HG03521 (cell line): ENCODE results near the gene BRIP1.
A peak's percentile ranks its signal among the peaks of the same experiment; 100 is the strongest.

ENCODE experiments used
- ATAC-seq: cut with Tn5 transposase; IDR thresholded peaks from one replicate; pipeline ENCODE4 v1.9.1; 2021; ENCODE audit warnings: mild to moderate bottlenecking, moderate library complexity; ENCODE audit not compliant: unreplicated experiment

BRIP1 gene

DNA sequence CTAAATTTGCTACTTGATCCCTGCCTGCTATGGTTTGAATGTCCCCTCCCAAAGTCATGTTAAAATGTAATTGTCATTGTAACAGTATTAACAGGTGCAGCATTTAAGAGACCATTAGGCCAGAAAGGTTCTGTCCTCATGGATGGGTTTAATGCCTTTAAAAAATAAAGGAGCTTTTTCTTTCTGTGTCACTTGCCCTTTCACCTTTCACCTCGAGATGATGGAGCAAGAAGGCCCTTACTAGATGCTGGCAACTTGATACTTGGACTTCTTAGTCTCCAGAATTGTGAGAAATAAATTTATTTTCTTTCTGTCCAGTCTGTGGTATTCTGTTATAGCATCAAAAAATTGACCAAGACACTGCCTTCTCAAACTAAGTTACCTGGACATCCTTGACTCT lies 98.5 kb downstream of the BRIP1 start:
- ATAC-seq = no peak

DNA sequence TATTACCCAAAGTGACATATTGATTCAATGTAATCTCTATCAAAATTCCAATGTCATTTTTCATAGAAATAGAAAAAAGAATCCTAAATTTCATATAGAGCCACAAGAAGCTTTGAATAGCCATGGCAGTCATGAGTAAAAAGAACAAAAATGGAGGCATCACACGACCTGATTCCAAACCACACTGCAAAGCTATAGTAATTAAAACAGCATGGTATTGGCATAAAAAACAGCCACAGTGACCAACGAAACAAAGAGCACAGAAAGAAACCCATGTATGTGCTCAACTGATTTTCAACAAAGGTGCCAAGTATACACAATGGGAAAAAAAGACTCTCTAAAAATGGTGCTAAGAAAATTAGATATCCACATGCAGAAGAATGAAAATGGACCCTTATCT lies 101.5 kb downstream of the BRIP1 start:
- no peak for ATAC-seq

GRCh38 chr17:61759362-61759761 lies 104.0 kb downstream of the BRIP1 start:
- ATAC-seq = no peak

DNA sequence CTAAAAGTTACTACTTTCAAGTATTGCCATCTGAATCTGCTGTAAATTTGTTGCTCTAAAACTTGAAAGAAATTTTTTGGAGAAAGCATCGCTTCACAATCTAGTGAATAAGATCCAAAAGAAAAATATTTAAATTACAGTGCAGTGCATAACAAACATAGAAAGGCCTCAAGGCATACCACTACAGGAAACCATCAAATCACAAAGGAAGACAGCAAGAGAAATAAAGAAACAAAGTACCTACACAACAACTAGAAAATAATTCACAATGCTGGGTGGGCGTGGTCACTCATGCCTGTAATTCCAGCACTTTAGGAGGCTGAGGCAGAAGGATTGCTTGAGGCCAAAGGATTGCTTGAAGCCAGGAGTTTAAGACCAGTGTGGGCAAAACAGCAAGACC lies 104.9 kb downstream of the BRIP1 start:
- ATAC-seq = no peak

DNA sequence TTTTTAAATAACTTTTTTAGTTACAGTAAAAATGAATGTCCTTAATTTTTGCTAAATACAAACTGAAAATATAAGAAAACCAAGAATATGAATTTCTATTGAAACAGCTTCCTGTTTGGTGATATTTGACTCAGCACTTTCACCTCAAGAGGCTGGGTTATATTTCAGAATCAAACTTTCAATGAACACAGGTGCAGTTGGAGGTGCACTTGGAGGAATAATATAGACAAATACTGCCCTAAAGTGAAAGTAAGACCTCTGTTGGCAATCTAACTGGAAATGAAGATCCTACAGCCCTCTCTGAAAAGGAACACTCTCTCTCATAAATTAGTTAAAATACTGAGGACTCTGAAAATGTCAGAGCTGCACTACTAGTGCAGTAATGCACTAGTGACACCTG lies 106.2 kb downstream of the BRIP1 start:
- peak; percentile 74 for ATAC-seq

DNA sequence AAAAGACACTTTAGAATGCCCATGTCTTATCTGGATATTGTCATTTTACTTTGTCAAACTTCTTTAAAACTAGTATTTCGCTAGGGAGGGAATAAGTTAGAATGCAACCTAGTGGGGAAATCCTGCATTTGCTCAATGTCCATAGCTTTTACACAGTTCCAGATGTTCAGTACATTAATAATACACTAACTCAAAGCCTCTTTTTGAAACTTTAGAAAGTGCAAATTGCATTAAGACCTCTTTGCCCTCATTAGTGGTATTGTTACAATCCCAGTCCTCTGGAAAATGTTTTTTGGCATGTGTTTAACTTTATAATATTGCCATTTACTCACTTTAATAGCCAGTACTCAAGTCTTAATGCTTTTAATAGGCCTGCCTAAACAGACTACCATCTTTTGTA lies 106.8 kb downstream of the BRIP1 start:
- ATAC-seq = no peak

GRCh38 chr17:61755668-61756067 lies 107.7 kb downstream of the BRIP1 start:
- ATAC-seq = no peak

GRCh38 chr17:61755078-61755477 lies 108.2 kb downstream of the BRIP1 start:
- ATAC-seq = no peak

DNA sequence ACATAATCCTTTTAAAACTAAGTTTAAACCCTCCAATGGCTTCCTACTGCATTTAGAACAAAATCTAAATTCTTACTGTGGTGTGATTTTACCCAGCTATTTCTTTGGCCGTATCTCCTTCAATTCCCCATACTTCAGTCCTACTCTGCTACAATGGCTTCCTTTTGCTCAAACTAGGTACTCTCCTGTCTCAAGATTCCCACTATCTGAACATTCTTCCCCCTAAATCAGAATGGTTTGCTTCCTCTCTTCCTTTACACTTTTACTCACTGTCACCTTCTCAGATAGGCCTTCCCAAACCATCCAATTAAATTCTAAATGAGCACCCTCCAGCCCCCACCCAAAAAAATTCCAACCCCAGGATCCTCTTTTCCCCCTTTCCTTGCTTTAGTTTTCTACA lies 109.2 kb downstream of the BRIP1 start:
- no peak for ATAC-seq

- ATAC-seq = no peak
These were observed 109.6 kb downstream of the BRIP1 start for GRCh38 chr17:61753696-61754095.

DNA sequence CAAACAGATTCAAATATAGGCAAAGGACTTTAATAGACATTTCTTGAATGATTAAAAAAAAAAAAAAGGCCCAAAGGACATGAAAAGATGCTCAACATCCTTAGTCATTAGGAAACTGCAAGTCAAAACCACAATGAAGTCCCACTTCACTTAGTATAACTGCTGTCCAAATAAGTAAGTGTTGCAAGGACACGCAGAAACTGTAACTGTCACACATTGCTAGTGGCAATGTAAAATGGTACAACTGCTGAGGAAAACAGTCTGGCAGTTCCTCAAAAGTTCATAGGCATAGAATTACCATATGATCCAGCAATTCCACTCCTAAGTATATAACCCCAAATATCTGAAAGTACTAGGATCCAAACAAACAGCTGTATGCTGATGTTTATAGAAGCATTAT lies 112.7 kb downstream of the BRIP1 start:
- peak; percentile 74 for ATAC-seq

- no peak for ATAC-seq
These were observed 113.4 kb downstream of the BRIP1 start for GRCh38 chr17:61749823-61750404.

DNA sequence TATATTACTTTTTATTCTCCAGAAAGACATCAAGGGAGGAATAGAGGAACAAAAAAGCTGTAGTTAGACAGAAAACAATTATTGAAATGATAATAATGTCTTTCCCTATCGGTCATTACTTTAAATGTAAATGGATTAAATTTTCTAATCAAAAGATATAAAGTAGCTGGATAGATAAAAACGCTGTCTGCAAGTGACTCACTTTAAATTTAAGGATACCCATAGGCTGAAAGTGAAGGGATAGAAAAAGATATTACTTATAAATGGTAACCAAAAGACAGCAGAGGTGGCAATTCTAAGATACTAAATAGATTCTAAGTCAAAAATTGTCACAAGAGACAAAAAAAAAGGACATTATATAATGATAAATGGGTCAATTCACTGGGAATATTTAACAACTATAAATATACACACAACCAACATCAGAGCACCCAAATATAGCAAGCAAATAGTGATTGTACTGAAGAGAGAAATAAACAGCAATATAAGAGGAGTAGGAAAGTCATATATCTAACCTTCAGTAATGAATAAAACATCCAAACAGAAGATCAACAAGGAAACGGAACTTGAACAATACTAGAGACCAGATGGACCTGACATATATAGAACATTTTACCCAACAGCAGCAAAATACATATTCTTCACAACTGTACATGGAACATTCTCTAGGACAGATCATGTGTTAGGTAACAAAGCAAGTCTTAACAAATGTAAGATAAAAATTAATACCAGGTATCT lies 116.9 kb downstream of the BRIP1 start:
- ATAC-seq = no peak

- ATAC-seq = no peak
These were observed 118.5 kb downstream of the BRIP1 start for GRCh38 chr17:61744804-61745203.

DNA sequence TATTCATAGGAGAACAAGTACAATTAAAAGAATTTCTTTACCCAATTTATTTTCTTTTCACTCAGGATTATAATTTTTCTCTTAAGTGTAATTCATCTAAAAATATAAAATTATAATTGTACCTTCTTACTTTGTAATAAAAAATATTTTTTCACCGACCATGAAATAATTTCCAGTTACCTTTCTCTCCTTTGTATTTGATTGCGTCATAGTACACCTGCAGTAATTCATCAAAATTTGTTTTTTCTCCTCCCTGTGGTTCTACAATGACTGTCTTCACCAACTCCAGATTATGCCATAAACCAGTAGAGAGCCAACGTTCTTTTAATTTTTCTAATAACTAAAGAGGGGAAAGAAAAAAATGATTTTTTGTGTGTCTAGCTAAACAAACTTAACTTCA lies 119.1 kb downstream of the BRIP1 start:
- no peak for ATAC-seq

GRCh38 chr17:61743766-61744165 lies 119.6 kb downstream of the BRIP1 start:
- no peak for ATAC-seq

- no peak for ATAC-seq
These were observed 124.3 kb downstream of the BRIP1 start for GRCh38 chr17:61739002-61739401.

DNA sequence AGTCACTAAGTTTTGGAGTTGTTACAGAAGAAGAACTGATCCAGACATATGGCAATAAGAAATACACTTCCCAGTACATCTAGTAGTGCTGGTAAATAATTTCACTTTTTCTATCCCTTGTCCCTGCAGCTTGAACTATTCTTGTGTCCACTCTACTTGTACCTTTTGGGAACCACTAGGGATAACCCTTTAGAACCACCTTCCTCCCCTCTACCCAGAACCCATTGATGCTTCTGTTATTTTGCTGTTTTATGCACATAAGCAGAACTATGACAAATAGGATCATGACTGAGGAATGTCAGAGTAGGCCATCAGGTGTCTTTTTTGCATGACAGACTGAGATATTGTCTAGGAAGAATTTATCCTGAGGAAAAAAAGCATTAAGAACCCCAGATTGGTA lies 125.1 kb downstream of the BRIP1 start:
- no peak for ATAC-seq

GRCh38 chr17:61737820-61738219 lies 125.5 kb downstream of the BRIP1 start:
- ATAC-seq = no peak

GRCh38 chr17:61736438-61736837 lies 126.9 kb downstream of the BRIP1 start:
- no peak for ATAC-seq

DNA sequence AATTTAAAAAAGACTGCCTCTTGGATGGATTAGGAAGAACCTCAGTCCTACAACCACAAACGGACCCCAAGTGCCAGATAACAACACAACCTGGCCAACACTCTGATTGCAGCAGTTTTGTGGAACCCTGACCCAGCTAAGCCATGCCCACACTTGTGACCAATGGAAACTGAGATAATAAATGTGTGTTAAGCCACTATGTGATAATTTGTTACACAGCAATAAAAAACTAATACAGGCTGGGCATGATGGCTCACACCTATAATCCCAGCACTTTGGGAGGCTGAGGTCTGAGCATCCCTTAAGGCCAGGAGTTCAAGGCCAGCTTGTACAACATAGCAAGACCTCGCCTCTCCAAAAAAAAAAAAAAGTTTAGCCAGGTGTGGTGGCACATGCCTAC lies 127.5 kb downstream of the BRIP1 start:
- no peak for ATAC-seq

DNA sequence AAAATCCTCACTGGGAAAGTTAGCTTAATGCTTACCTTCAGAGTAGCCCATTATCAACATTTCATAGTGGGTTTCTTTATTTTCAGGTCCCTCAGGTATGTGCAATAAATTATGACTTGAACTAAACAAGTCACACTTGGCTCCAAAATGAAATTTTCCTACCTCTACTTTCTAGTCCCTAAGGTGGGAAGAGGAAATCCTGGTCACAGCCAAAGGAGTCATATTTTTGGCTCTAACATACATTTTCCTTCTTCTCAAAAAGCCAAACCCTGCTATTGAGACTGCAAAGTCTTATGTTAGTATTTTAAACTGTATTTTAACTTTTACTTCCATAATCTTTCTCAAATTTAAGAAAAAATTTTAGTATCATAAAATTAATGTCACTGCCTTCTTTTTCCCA lies 128.9 kb downstream of the BRIP1 start:
- ATAC-seq = no peak

GRCh38 chr17:61734012-61734411 lies 129.3 kb downstream of the BRIP1 start:
- ATAC-seq = no peak
